ENCODE data around the gene APOD.

APOD gene

GRCh38 chr3:195542698-195543499, 40.8 kb downstream of the APOD start, which contains the start of gene PPP1R2 (continued):
- TF ChIP-seq ZNF544 (tag by site-specific recombination; IDR thresholded peaks at IDR 0.05) (no peak), ZBTB26 (tag by site-specific recombination; optimal IDR thresholded peaks at IDR 0.05) (peak; percentile 91), ZNF561 (tag by site-specific recombination; IDR thresholded peaks at IDR 0.05; ENCODE audit: borderline replicate concordance) (no peak), KLF16 (tag by site-specific recombination; IDR thresholded peaks at IDR 0.05) (peak; percentile 73; the same call in 1 of the 2 replicates), ZNF610 (tag by site-specific recombination; IDR thresholded peaks at IDR 0.05; ENCODE audit: borderline replicate concordance) (0 out of 2 replicates have a peak, but pooled peaks have one; percentile 20), SP2 (tag by site-specific recombination; IDR thresholded peaks at IDR 0.05) (peak; percentile 90), ZNF473 (tag by site-specific recombination; IDR thresholded peaks at IDR 0.05) (no peak), GLI2 (tag by site-specific recombination; IDR thresholded peaks at IDR 0.05; ENCODE audit: borderline replicate concordance, low read depth) (no peak), ZNF645 (tag by site-specific recombination; IDR thresholded peaks at IDR 0.05) (no peak), ZFHX2 (tag by site-specific recombination; conservative IDR thresholded peaks at IDR 0.05) (peak; percentile 54), ZNF76 (tag by site-specific recombination; IDR thresholded peaks at IDR 0.05; ENCODE audit: borderline replicate concordance, low read depth) (peak; percentile 82), ZNF266 (tag by site-specific recombination; IDR thresholded peaks at IDR 0.05; ENCODE audit: low read depth) (no peak), YY2 (tag by site-specific recombination; IDR thresholded peaks at IDR 0.05) (no peak)

- Histone ChIP-seq H3K36me3 (ENCODE audit: control insufficient read depth in 2 of 2, insufficient read depth in 1 of 2, low read length in 2 of 2) (no peaks in the 10 kb centered on the region), H3K4me1 (ENCODE audit: control insufficient read depth, insufficient read depth, low read length) (peaks cover 6% of the 10 kb centered on the region), H3K27ac (ENCODE audit: extremely low read depth, low read depth, low read length) (no peak overlapping the region; the same call in 1 of the 2 replicates), H3K9me3 (ENCODE audit: control insufficient read depth, insufficient read depth, low read depth, low read length) (no peaks in the 10 kb centered on the region), H3K4me3 (ENCODE audit: low read depth, low read length) (peak overlapping the region; percentile 92)
- no peak for TF ChIP-seq ZNF202 (tag by site-specific recombination; IDR thresholded peaks at IDR 0.05; ENCODE audit: borderline replicate concordance)
- TF ChIP-seq ZBTB11 (tag by site-specific recombination; conservative IDR thresholded peaks at IDR 0.05; ENCODE audit: low read depth) = peak; percentile 37
- POLR2A ChIA-PET = interaction anchor here (0.6 to 1.7 kb wide), 9 partner anchors 9 to 271 kb away, joined by 3 to 11 read pairs (median 4); partner anchors contain the start of genes ACAP2 and XXYLT1
- CTCF ChIA-PET = interaction anchor here (0.8 to 2.6 kb wide), 4 partner anchors 15 to 309 kb away, joined by 3 to 10 read pairs (median 4); partner anchors contain the start of gene XXYLT1
Measured at GRCh38 chr3:195542316-195542697, 41.4 kb downstream of the APOD start.

- Histone ChIP-seq H3K27ac (ENCODE audit: extremely low read depth, low read depth, low read length) (no peak overlapping the region; the same call in 1 of the 2 replicates), H3K4me3 (ENCODE audit: low read depth, low read length) (no peak overlapping the region), H3K36me3 (ENCODE audit: control insufficient read depth in 2 of 2, insufficient read depth in 1 of 2, low read length in 2 of 2) (no peaks in the 10 kb centered on the region), H3K4me1 (ENCODE audit: control insufficient read depth, insufficient read depth, low read length) (peaks cover 9% of the 10 kb centered on the region), H3K9me3 (ENCODE audit: control insufficient read depth, insufficient read depth, low read depth, low read length) (no peaks in the 10 kb centered on the region)
- POLR2A ChIA-PET = interaction anchor here (0.6 kb wide), 1 partner anchor 43 kb away, joined by 5 read pairs; the partner anchor contains the start of gene APOD
- CTCF ChIA-PET = interaction anchor here (0.9 to 1.1 kb wide), 2 partner anchors 17 to 269 kb away, joined by 6 read pairs; partner anchors contain the start of gene XXYLT1
- TF ChIP-seq PRDM6 (tag by site-specific recombination; IDR thresholded peaks at IDR 0.05) = no peak
- no peak for TF ChIP-seq ZNF324 (tag by site-specific recombination; IDR thresholded peaks at IDR 0.05)
- TF ChIP-seq ZNF223 (tag by site-specific recombination; IDR thresholded peaks at IDR 0.05) = peak; percentile 80
Measured at GRCh38 chr3:195540511-195540910, 43.2 kb downstream of the APOD start.

Data from HEK293 (cell line).